Liver (tissue), 9 donors: ENCODE measurements around the gene SPSB1. TPM values are rescaled to one million over a fixed set of nuclear protein-coding genes. Genes with fewer than 3 reads are reported as not detected.

ENCODE experiments used
- DNase-seq: peaks from one replicate; pipeline ENCODE4 v3.0.0-alpha.2; 2017; ENCODE audit warnings: low spot score
- H3K27ac ChIP-seq, 2 donors: one replicate each; pipeline ENCODE4 v1.7.0; 2013; ENCODE audit warnings: inconsistent platforms in 2 of 2, low read length in 2 of 2, control low read depth in 1 of 2, low read depth in 1 of 2, mild to moderate bottlenecking in 1 of 2
- H3K27me3 ChIP-seq, 4 donors: one replicate each; pipeline versions ENCODE4 v1.6.1 to v1.7.0; 2013; ENCODE audit warnings: low read length in 3 of 4, inconsistent platforms in 1 of 4, mild to moderate bottlenecking in 1 of 4, moderate library complexity in 1 of 4; ENCODE audit not compliant: control insufficient read depth in 4 of 4, insufficient read depth in 4 of 4
- H3K36me3 ChIP-seq, 4 donors: one replicate each; pipeline versions ENCODE4 v1.6.1 to v1.7.0; 2013; ENCODE audit warnings: low read length in 3 of 4, mild to moderate bottlenecking in 3 of 4, low read depth in 1 of 4, moderate library complexity in 1 of 4; ENCODE audit not compliant: control insufficient read depth in 4 of 4, insufficient read depth in 3 of 4
- H3K4me1 ChIP-seq, 4 donors: one replicate each; pipeline versions ENCODE4 v1.6.1 to v1.7.0; 2013; ENCODE audit warnings: low read length in 3 of 4, mild to moderate bottlenecking in 3 of 4, moderate library complexity in 1 of 4; ENCODE audit not compliant: control insufficient read depth in 4 of 4, insufficient read depth in 4 of 4
- H3K4me3 ChIP-seq, 3 donors: one replicate each; pipeline versions ENCODE4 v1.6.1 to v1.7.0; 2013; ENCODE audit warnings: low read length in 3 of 3, control low read depth in 1 of 3, low read depth in 1 of 3, mild to moderate bottlenecking in 1 of 3
- H3K9ac ChIP-seq, 2 donors: one replicate each; pipeline ENCODE4 v1.7.0; 2013; ENCODE audit warnings: low read length in 2 of 2, mild to moderate bottlenecking in 2 of 2, moderate library complexity in 2 of 2, control low read depth in 1 of 2, low read depth in 1 of 2
- H3K9me3 ChIP-seq, 4 donors: one replicate each; pipeline versions ENCODE4 v1.6.1 to v1.7.0; 2013; ENCODE audit warnings: low read length in 3 of 4; ENCODE audit not compliant: control insufficient read depth in 4 of 4
- ATF3 ChIP-seq: IDR thresholded peaks from 2 replicates; pipeline ENCODE4 v1.6.1; 2016; ENCODE audit warnings: antibody characterized with exemption
- FOXA1 ChIP-seq: IDR thresholded peaks from 2 replicates; pipeline ENCODE4 v1.6.1; 2016; ENCODE audit warnings: antibody characterized with exemption
- FOXA2 ChIP-seq: IDR thresholded peaks from 2 replicates; pipeline ENCODE4 v1.6.1; 2016; ENCODE audit warnings: antibody characterized with exemption
- GABPA ChIP-seq, 2 donors: IDR thresholded peaks in 1 of 2; conservative IDR thresholded peaks in 1 of 2; 2 replicates each; pipeline ENCODE4 v1.6.1; 2016; ENCODE audit warnings: antibody characterized with exemption in 2 of 2, mild to moderate bottlenecking in 1 of 2, moderate library complexity in 1 of 2
- HNF4A ChIP-seq, 2 donors: conservative IDR thresholded peaks; 2 replicates each; pipeline ENCODE4 v1.6.1; 2016; ENCODE audit warnings: antibody characterized with exemption in 2 of 2, mild to moderate bottlenecking in 2 of 2
- JUND ChIP-seq, 2 donors: IDR thresholded peaks; 2 replicates each; pipeline ENCODE4 v1.6.1; 2016; ENCODE audit warnings: antibody characterized with exemption in 2 of 2
- NR2F2 ChIP-seq: IDR thresholded peaks from 2 replicates; pipeline ENCODE4 v1.6.1; 2016; ENCODE audit warnings: antibody characterized with exemption
- REST ChIP-seq: IDR thresholded peaks from 2 replicates; pipeline ENCODE4 v1.6.1; 2016; ENCODE audit warnings: antibody characterized with exemption, mild to moderate bottlenecking
- SP1 ChIP-seq: IDR thresholded peaks from 2 replicates; pipeline ENCODE4 v1.6.1; 2018; ENCODE audit warnings: antibody characterized with exemption, mild to moderate bottlenecking
- TAF1 ChIP-seq: conservative IDR thresholded peaks from 2 replicates; pipeline ENCODE4 v1.6.1; 2016; ENCODE audit warnings: antibody characterized with exemption, mild to moderate bottlenecking
- WGBS: extraction: QIAGEN DNeasy Blood & Tissue Kit; methylation state at CpG from one replicate; pipeline ENCODE4 v1.1.7; 2013; 5-methylcytosine and 5-hydroxymethylcytosine counted together
- polyA plus RNA-seq, 2 donors: library from polyadenylated mRNA; stranded (reverse) in 1 of 2; unstranded in 1 of 2; fragments of 200-250 nt in 1 of 2; fragments of >200 nt in 1 of 2; fragmentation: Nextera tagmentation in 1 of 2; extraction: Ambion mirVana in 1 of 2; gene quantifications; one replicate each; pipeline versions ENCODE4 v1.2.1 to v1.2.3, GENCODE V29; 2013 to 2015
- total RNA-seq, 2 donors: library from RNA; depleted of rRNA; stranded (reverse); fragments of >200 nt; gene quantifications; one replicate each; pipeline ENCODE4 v1.2.3, GENCODE V29; 2014
- TF ChIP-seq, protein P1 (sequence below): IDR thresholded peaks from 2 replicates; pipeline ENCODE4 v1.6.1; 2016; ENCODE audit warnings: antibody characterized with exemption
- TF ChIP-seq, protein P2 (sequence below): fragments of 150-350 bp; IDR thresholded peaks from 2 replicates; pipeline ENCODE4 v1.5.1; 2017; ENCODE audit warnings: improper control_type of control experiment, low read depth, low read length; ENCODE audit not compliant: missing input control
- donor health status: healthy.
- donor health status: healthy.
- donor health status: healthy.
- donor health status: healthy.
- donor health status: healthy.

Gene SPSB1
- total RNA-seq (10 to 100 TPM in 1 of 2 donors, 1 to 10 TPM in 1; 4.1 to 19.1 TPM), polyA plus RNA-seq (10 to 100 TPM; 10.4 to 22.6 TPM)

- peaks cover 0 to 3% (median 0%) of the 10 kb centered on the region in 4 donors for H3K36me3 ChIP-seq
- WGBS, result 2% methylated on average over 119 of the region's 119 CpGs
- peaks cover 5 to 24% (median 16%) of the 10 kb centered on the region in 4 donors for H3K4me1 ChIP-seq
- TF ChIP-seq, protein P1, sequence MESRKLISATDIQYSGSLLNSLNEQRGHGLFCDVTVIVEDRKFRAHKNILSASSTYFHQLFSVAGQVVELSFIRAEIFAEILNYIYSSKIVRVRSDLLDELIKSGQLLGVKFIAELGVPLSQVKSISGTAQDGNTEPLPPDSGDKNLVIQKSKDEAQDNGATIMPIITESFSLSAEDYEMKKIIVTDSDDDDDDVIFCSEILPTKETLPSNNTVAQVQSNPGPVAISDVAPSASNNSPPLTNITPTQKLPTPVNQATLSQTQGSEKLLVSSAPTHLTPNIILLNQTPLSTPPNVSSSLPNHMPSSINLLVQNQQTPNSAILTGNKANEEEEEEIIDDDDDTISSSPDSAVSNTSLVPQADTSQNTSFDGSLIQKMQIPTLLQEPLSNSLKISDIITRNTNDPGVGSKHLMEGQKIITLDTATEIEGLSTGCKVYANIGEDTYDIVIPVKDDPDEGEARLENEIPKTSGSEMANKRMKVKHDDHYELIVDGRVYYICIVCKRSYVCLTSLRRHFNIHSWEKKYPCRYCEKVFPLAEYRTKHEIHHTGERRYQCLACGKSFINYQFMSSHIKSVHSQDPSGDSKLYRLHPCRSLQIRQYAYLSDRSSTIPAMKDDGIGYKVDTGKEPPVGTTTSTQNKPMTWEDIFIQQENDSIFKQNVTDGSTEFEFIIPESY, result no peak
- TF ChIP-seq NR2F2 (no peak), TAF1 (peak; percentile 68)
- H3K27ac ChIP-seq, result peak within 1 kb of the TSS; percentile 68 to 72
- peak within 1 kb of the TSS; percentile 67 to 90 (median 86) for H3K4me3 ChIP-seq
- no peaks in the 10 kb centered on the region for H3K27me3 ChIP-seq
- peaks cover 2 to 5% (median 3%) of the 10 kb centered on the region in 4 donors for H3K9me3 ChIP-seq
- H3K9ac ChIP-seq, result peak within 1 kb of the TSS; percentile 14 to 52
- peak; percentile 71 for DNase-seq
These were observed at the start of gene SPSB1 for GRCh38 chr1:9292361-9293240. TSS of gene SPSB1 (plus strand) at chr1:9292894. CDS start at chr1:9355892, 62,998 bp downstream.

DNA sequence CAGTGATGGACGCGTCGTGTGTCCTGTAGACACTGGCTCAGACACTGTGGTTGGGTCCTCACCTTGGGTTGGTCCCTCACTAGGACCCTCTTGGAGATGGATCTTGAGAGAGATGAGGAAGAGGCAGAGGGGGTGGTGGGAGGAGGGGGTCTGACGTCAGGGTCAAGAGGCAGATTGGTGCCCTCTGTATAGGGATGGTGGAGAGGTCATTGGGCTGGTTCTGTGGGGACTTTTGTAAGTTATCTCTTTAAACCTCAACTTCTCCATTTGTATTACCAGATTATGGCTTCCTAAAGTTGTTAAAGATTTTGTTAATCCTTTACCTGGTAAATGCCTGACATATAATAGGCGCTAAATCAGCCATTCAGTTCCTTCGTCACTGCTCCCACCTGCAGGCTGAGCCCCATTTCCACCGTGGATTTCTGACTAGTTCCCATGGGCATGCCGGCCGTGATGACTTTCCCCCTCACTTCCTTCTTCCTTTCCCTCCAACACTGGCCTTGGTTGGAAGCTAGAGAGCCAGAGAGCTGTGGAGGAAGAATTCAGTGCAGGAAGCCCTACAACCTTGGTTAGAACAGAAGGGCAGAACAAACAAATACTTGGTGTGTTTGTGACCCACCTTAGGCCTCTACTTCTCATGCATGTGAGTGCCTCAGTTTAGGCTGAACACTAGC, 49.5 kb upstream of the SPSB1 start:
- Histone ChIP-seq H3K4me1 (peaks cover 22 to 65% (median 56%) of the 10 kb centered on the region in 4 donors), H3K9ac (peak overlapping the region; percentile 40 to 81), H3K36me3 (peaks cover 4 to 23% (median 18%) of the 10 kb centered on the region in 4 donors), H3K9me3 (no peaks in the 10 kb centered on the region), H3K4me3 (peak overlapping the region; percentile 64 to 76 (median 70)), H3K27ac (peak overlapping the region; percentile 96 to 99), H3K27me3 (no peaks in the 10 kb centered on the region)
- WGBS, result 50% methylated on average over 9 of the region's 9 CpGs
- no peak for TF ChIP-seq FOXA2
- no peak for DNase-seq

DNA sequence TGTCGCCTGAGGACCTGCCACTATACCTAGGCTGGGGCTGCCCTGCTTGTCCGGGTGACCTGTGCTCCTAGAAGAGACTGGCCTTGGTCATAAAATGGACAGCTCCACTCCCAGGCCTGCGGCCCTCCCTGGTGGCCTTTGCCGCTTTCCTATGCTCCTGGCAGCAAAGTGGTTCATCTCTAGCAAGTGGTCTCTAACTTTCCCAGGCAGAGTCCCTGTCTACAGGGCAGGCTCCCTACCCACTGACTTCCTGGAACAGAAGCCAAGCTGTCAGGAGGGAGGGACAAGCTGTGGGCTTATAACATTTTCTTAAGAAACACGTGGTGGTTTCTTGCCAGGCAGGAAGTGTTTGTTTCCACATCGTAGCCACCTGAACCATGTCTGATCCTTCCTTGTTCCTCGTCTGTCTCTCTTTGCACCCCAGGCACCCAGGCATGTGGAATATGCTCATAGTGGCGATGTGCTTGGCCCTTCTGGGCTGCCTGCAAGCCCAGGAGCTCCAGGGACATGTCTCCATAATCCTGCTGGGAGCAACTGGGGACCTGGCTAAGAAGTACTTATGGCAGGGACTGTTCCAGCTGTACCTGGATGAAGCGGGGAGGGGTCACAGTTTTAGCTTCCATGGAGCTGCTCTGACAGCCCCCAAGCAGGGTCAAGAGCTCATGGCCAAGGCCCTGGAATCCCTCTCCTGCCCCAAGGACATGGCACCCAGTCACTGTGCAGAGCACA, 48.0 kb upstream of the SPSB1 start:
- H3K4me3 ChIP-seq, result no peak overlapping the region
- no peak overlapping the region for H3K9ac ChIP-seq
- no peak for DNase-seq
- H3K36me3 ChIP-seq, result peaks cover 4 to 25% (median 20%) of the 10 kb centered on the region in 4 donors
- 65% methylated on average over 9 of the region's 9 CpGs for WGBS
- H3K4me1 ChIP-seq, result peaks cover 30 to 71% (median 64%) of the 10 kb centered on the region in 4 donors
- no peaks in the 10 kb centered on the region for H3K27me3 ChIP-seq
- peak overlapping the region; percentile 96 to 99 for H3K27ac ChIP-seq
- H3K9me3 ChIP-seq, result no peaks in the 10 kb centered on the region
- TF ChIP-seq ATF3, result no peak
- no peak for TF ChIP-seq JUND (IDR thresholded peaks at IDR 0.05)
- TF ChIP-seq, protein P2, sequence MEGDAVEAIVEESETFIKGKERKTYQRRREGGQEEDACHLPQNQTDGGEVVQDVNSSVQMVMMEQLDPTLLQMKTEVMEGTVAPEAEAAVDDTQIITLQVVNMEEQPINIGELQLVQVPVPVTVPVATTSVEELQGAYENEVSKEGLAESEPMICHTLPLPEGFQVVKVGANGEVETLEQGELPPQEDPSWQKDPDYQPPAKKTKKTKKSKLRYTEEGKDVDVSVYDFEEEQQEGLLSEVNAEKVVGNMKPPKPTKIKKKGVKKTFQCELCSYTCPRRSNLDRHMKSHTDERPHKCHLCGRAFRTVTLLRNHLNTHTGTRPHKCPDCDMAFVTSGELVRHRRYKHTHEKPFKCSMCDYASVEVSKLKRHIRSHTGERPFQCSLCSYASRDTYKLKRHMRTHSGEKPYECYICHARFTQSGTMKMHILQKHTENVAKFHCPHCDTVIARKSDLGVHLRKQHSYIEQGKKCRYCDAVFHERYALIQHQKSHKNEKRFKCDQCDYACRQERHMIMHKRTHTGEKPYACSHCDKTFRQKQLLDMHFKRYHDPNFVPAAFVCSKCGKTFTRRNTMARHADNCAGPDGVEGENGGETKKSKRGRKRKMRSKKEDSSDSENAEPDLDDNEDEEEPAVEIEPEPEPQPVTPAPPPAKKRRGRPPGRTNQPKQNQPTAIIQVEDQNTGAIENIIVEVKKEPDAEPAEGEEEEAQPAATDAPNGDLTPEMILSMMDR, result no peak
- TF ChIP-seq SP1, result no peak
- TF ChIP-seq GABPA (IDR thresholded peaks at IDR 0.05 in 1 of 2, conservative IDR thresholded peaks at IDR 0.05 in 1 of 2), result no peak
- no peak for TF ChIP-seq FOXA1
- no peak for TF ChIP-seq HNF4A (conservative IDR thresholded peaks at IDR 0.05)
- TF ChIP-seq, protein P1, result no peak
- TF ChIP-seq REST, result peak; percentile 48
